H1 (cell line): ENCODE results near the gene ZNF536. TPM values are rescaled to one million over a fixed set of nuclear protein-coding genes. Genes with fewer than 3 reads are reported as not detected.

Experiments used
- PHF8 ChIP-seq: fragments of 200-600 bp; sonication (generic); conservative IDR thresholded peaks from 2 replicates; pipeline ENCODE4 v1.7.1; 2012; ENCODE audit warnings: low read depth, mild to moderate bottlenecking, inconsistent platforms, low read length, moderate library complexity
- RBBP5 ChIP-seq: IDR thresholded peaks from 2 replicates; pipeline ENCODE4 v1.7.1; 2012; ENCODE audit warnings: low read depth, mild to moderate bottlenecking, inconsistent platforms, low read length, moderate library complexity, borderline replicate concordance
- SP2 ChIP-seq: IDR thresholded peaks from 2 replicates; pipeline ENCODE4 v1.6.1; 2012; ENCODE audit warnings: mild to moderate bottlenecking, low read length, inconsistent platforms
- polyA plus RNA-seq, 7 experiments: library from polyadenylated mRNA; depleted of rRNA in 3 of 7; stranded (reverse) in 5 of 7; unstranded in 2 of 7; fragments of >200 nt in 5 of 7; fragments of 200-250 nt in 2 of 7; gene quantifications; 1 replicate in 5 of 7; 2 replicates in 1 of 7; 4 replicates in 1 of 7; pipeline versions ENCODE4 v1.2.1 to v1.2.3, GENCODE V29; 2011 to 2013; ENCODE audit warnings: missing spikeins in 2 of 7, mixed read lengths in 2 of 7
- total RNA-seq: library from RNA; stranded (reverse); fragmentation: NEBNext Ultra II Directional; extraction: Animal tissue kit (Norgen Biotek cat#: 25700); gene quantifications from 2 replicates; pipeline ENCODE4 v1.2.1, GENCODE V29; 2021
- TF ChIP-seq, protein P1 (sequence below), 3 experiments: IDR thresholded peaks; 1 replicate in 2 of 3; 2 replicates in 1 of 3; pipeline versions ENCODE4 v1.5.1 to v1.6.1; 2011; ENCODE audit warnings: low read length in 3 of 3, mild to moderate bottlenecking in 3 of 3, inconsistent platforms in 2 of 3, low read depth in 1 of 3, moderate library complexity in 1 of 3; ENCODE audit not compliant: insufficient read depth in 1 of 3; ENCODE audit errors: control extremely low read depth in 1 of 3
- TF ChIP-seq, protein P2 (sequence below): IDR thresholded peaks from 2 replicates; pipeline ENCODE4 v1.6.1; 2012; ENCODE audit warnings: low read length, inconsistent platforms

Gene ZNF536
- total and polyA plus RNA-seq, 2 of the 8 experiments (the other 6 are each of a cell fraction or from before 2014, with no cell fraction given), result 0.09 to 0.11 TPM

DNA sequence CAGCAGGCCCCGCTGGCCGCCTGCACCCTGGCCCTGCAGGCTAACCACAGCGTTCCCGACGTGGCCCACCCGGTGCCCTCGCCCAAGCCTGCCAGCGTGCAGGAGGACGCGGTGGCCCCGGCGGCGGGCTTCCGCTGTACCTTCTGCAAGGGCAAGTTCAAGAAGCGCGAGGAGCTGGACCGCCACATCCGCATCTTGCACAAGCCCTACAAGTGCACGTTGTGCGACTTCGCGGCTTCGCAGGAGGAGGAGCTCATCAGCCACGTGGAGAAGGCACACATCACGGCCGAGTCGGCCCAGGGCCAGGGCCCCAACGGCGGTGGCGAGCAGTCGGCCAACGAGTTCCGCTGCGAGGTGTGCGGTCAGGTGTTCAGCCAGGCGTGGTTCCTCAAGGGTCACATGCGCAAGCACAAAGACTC is 72.1 kb downstream of the ZNF536 start (continued):
- TF ChIP-seq, protein P1, sequence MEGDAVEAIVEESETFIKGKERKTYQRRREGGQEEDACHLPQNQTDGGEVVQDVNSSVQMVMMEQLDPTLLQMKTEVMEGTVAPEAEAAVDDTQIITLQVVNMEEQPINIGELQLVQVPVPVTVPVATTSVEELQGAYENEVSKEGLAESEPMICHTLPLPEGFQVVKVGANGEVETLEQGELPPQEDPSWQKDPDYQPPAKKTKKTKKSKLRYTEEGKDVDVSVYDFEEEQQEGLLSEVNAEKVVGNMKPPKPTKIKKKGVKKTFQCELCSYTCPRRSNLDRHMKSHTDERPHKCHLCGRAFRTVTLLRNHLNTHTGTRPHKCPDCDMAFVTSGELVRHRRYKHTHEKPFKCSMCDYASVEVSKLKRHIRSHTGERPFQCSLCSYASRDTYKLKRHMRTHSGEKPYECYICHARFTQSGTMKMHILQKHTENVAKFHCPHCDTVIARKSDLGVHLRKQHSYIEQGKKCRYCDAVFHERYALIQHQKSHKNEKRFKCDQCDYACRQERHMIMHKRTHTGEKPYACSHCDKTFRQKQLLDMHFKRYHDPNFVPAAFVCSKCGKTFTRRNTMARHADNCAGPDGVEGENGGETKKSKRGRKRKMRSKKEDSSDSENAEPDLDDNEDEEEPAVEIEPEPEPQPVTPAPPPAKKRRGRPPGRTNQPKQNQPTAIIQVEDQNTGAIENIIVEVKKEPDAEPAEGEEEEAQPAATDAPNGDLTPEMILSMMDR (IDR thresholded peaks at IDR 0.05; ENCODE audit: control extremely low read depth in 1 of 3, insufficient read depth in 1 of 3, low read depth in 1 of 3, low read length in 3 of 3), result no peak
- TF ChIP-seq SP2, result no peak
- TF ChIP-seq, protein P2, sequence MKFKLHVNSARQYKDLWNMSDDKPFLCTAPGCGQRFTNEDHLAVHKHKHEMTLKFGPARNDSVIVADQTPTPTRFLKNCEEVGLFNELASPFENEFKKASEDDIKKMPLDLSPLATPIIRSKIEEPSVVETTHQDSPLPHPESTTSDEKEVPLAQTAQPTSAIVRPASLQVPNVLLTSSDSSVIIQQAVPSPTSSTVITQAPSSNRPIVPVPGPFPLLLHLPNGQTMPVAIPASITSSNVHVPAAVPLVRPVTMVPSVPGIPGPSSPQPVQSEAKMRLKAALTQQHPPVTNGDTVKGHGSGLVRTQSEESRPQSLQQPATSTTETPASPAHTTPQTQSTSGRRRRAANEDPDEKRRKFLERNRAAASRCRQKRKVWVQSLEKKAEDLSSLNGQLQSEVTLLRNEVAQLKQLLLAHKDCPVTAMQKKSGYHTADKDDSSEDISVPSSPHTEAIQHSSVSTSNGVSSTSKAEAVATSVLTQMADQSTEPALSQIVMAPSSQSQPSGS, result no peak
- TF ChIP-seq PHF8, result no peak
- no peak for TF ChIP-seq RBBP5
